Kidney (tissue), 14 donors: ENCODE measurements around the gene C6orf120. TPM values are rescaled to one million over a fixed set of nuclear protein-coding genes. Genes with fewer than 3 reads are reported as not detected.

Source experiments
- DNase-seq, 5 donors: peaks; one replicate each; pipeline ENCODE4 v3.0.0-alpha.2; 2013 to 2020
- FAIRE-seq: peaks from 2 replicates; lab custom pipeline; 2012; peaks lifted over from hg19 to GRCh38; lab: Jason Lieb, UNC
- H3K27ac ChIP-seq, 2 donors: one replicate each; pipeline ENCODE4 v1.7.0; 2013; ENCODE audit warnings: low read depth in 2 of 2, low read length in 2 of 2, inconsistent platforms in 1 of 2
- H3K27me3 ChIP-seq: one replicate; pipeline ENCODE4 v1.7.1; 2013; ENCODE audit warnings: low read length, inconsistent platforms; ENCODE audit not compliant: control insufficient read depth, insufficient read depth
- H3K36me3 ChIP-seq, 3 donors: one replicate each; pipeline versions ENCODE4 v1.7.0 to v1.7.1; 2013; ENCODE audit warnings: low read length in 3 of 3, control low read depth in 1 of 3, inconsistent platforms in 1 of 3; ENCODE audit not compliant: insufficient read depth in 3 of 3, control insufficient read depth in 2 of 3
- H3K4me1 ChIP-seq, 3 donors: one replicate each; pipeline versions ENCODE4 v1.7.0 to v1.7.1; 2013; ENCODE audit warnings: low read length in 3 of 3, inconsistent platforms in 1 of 3, low read depth in 1 of 3; ENCODE audit not compliant: control insufficient read depth in 2 of 3, insufficient read depth in 2 of 3
- H3K4me3 ChIP-seq, 3 donors: one replicate each; pipeline versions ENCODE4 v1.7.0 to v1.8.1; 2013; ENCODE audit warnings: low read length in 3 of 3, control low read depth in 1 of 3, inconsistent platforms in 1 of 3
- H3K9ac ChIP-seq, 3 donors: one replicate each; pipeline versions ENCODE4 v1.7.0 to v1.7.1; 2013; ENCODE audit warnings: low read length in 3 of 3, control low read depth in 1 of 3, inconsistent platforms in 1 of 3
- H3K9me3 ChIP-seq, 3 donors: one replicate each; pipeline versions ENCODE4 v1.7.0 to v1.7.1; 2013; ENCODE audit warnings: low read length in 3 of 3, control low read depth in 1 of 3, inconsistent platforms in 1 of 3; ENCODE audit not compliant: control insufficient read depth in 2 of 3, insufficient read depth in 1 of 3
- CTCF ChIP-seq: IDR thresholded peaks from 3 replicates; pipeline ENCODE4 v1.5.1; 2012; ENCODE audit warnings: mild to moderate bottlenecking, moderate library complexity, borderline replicate concordance; ENCODE audit not compliant: insufficient read depth; ENCODE audit errors: extremely low read depth
- intact Hi-C: fragments of 100-400 bp; cut with DNase I; formaldehyde crosslinking; loops from one replicate; pipeline ENCODE4 v1.11.1; 2022
- polyA plus RNA-seq: library from polyadenylated mRNA; stranded (reverse); fragments of 350-450 nt; fragmentation: Illumina TruSeq; extraction: RNeasy Lipid Tissue Mini Kit (QIAGEN cat#74804); gene quantifications from one replicate; pipeline ENCODE4 v1.2.3, GENCODE V29; 2014; ENCODE audit warnings: low read depth, low replicate concordance; ENCODE audit not compliant: insufficient read depth
- total RNA-seq: library from RNA; stranded (reverse); fragmentation: NEBNext Ultra II Directional; extraction: Animal tissue kit (Norgen Biotek cat#: 25700); gene quantifications from one replicate; pipeline ENCODE4 v1.2.1, GENCODE V29; 2021
- donor health status: control.
- donor health status: control.
- donor health status: control.
- donor health status: control.
- donor health status: control.
- donor health status: DM: yes; HTN: yes; CAD: no.
- donor health status: Normal renal cell carcinoma (clear cell type).

C6orf120 gene
- total and polyA plus RNA-seq, 2 donors from 2014 or later = 10.9 to 23.1 TPM

GRCh38 chr6:169726049-169726400, 24.1 kb downstream of the C6orf120 start:
- peaks cover 0 to 7% (median 2%) of the 10 kb centered on the region in 3 donors for H3K4me1 ChIP-seq
- TF ChIP-seq CTCF = no peak
- no peaks in the 10 kb centered on the region for H3K36me3 ChIP-seq
- H3K9me3 ChIP-seq = no peaks in the 10 kb centered on the region
- intact Hi-C loops = no loop called here
- DNase-seq = no peak
- FAIRE-seq = no peak
- no peak overlapping the region for H3K27ac ChIP-seq
- no peak overlapping the region for H3K4me3 ChIP-seq
- H3K9ac ChIP-seq = no peak overlapping the region
- no peaks in the 10 kb centered on the region for H3K27me3 ChIP-seq

GRCh38 chr6:169726963-169727362, 25.0 kb downstream of the C6orf120 start:
- DNase-seq = no peak

DNA sequence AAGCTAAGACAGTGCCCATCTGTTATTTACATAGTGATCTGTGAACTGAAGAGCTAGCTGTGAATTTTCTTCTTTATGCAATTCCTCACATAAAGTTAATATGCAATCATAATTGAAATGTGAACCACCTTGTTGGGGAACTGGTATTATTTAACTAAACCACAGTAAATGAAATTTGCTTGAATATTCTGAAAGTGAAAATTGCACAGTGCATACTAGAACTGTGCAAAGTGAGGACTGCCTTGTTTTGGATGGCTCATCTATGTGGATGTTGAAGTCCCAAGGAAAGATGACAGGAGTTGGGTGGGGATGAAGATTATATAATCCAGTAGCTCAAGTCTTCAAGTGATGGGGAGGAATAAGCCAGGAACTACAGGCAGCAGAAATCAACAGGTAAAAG, 28.0 kb downstream of the C6orf120 start:
- FAIRE-seq (no peak), DNase-seq (no peak)
- H3K27ac ChIP-seq = no peak overlapping the region
- H3K4me3 ChIP-seq = no peak overlapping the region
- no peak for TF ChIP-seq CTCF
- no peaks in the 10 kb centered on the region for H3K27me3 ChIP-seq
- intact Hi-C loops = no loop called here
- no peak overlapping the region for H3K9ac ChIP-seq
- H3K36me3 ChIP-seq = no peaks in the 10 kb centered on the region
- H3K9me3 ChIP-seq = no peaks in the 10 kb centered on the region
- H3K4me1 ChIP-seq = no peaks in the 10 kb centered on the region

More at GRCh38 chr6:169726963-169727362, 25.0 kb downstream of the C6orf120 start:
- H3K9ac ChIP-seq = no peak overlapping the region
- peaks cover 0 to 7% (median 2%) of the 10 kb centered on the region in 3 donors for H3K4me1 ChIP-seq
- no peak overlapping the region for H3K27ac ChIP-seq
- H3K4me3 ChIP-seq = no peak overlapping the region
- H3K36me3 ChIP-seq = no peaks in the 10 kb centered on the region
- FAIRE-seq = no peak
- no peak for TF ChIP-seq CTCF
- no peaks in the 10 kb centered on the region for H3K9me3 ChIP-seq
- intact Hi-C loops = no loop called here
- H3K27me3 ChIP-seq = no peaks in the 10 kb centered on the region
